SU-DHL-6 (cell line): ENCODE data around the gene TLN1.

Experiments used
- H2AFZ ChIP-seq: fragments of 200-600 bp; sonication (generic); 2 replicates; pipeline ENCODE4 v1.6.1; 2014; ENCODE audit warnings: low read depth, mild to moderate bottlenecking, moderate library complexity, mixed read lengths, antibody characterized with exemption, low read length; ENCODE audit not compliant: severe bottlenecking
- H3F3A ChIP-seq: fragments of 200-600 bp; shearing (Covaris generic); 2 replicates; pipeline ENCODE4 v1.6.0; 2016; ENCODE audit warnings: antibody characterized with exemption, mild to moderate bottlenecking; ENCODE audit not compliant: insufficient read depth
- H3K27ac ChIP-seq: fragments of 200-600 bp; sonication (generic); 2 replicates; pipeline ENCODE4 v1.5.1; 2016; ENCODE audit warnings: low read depth, mild to moderate bottlenecking, low read length, moderate library complexity, mixed read lengths
- H3K27me3 ChIP-seq: fragments of 200-600 bp; sonication (generic), shearing (Covaris generic); 2 replicates; pipeline ENCODE4 v1.6.0; 2014; ENCODE audit warnings: mild to moderate bottlenecking, low read length
- H3K36me3 ChIP-seq: fragments of 200-600 bp; sonication (generic); 2 replicates; pipeline ENCODE4 v1.6.1; 2014; ENCODE audit warnings: mild to moderate bottlenecking, low read length, mixed read lengths
- H3K4me2 ChIP-seq: fragments of 300-600, 200-600 bp; shearing (Covaris generic), sonication (generic); 2 replicates; pipeline ENCODE4 v1.6.0; 2014; ENCODE audit warnings: low read length, low read depth, mild to moderate bottlenecking; ENCODE audit not compliant: poor library complexity, severe bottlenecking
- H3K4me3 ChIP-seq: fragments of 200-600 bp; sonication (generic); 2 replicates; pipeline ENCODE4 v1.5.1; 2014; ENCODE audit warnings: antibody characterized with exemption, low read length, mild to moderate bottlenecking, mixed read lengths; ENCODE audit not compliant: insufficient read depth, poor library complexity, severe bottlenecking
- H3K79me2 ChIP-seq: fragments of 200-600 bp; sonication (generic); 2 replicates; pipeline ENCODE4 v1.6.1; 2014; ENCODE audit warnings: mild to moderate bottlenecking, low read length, moderate library complexity; ENCODE audit not compliant: insufficient read depth
- H3K9ac ChIP-seq: fragments of 200-600 bp; sonication (generic); 2 replicates; pipeline ENCODE4 v1.7.0; 2014; ENCODE audit warnings: mild to moderate bottlenecking, low read length
- H3K9me2 ChIP-seq: fragments of 200-600 bp; sonication (generic); replicated peaks from 2 replicates; pipeline ENCODE4 v1.6.1; 2014; ENCODE audit warnings: low read length; ENCODE audit not compliant: insufficient read depth
- H3K9me3 ChIP-seq: fragments of 200-600 bp; sonication (generic); 2 replicates; pipeline ENCODE4 v1.6.1; 2014; ENCODE audit warnings: low read length, mixed read lengths; ENCODE audit not compliant: insufficient read depth
- H4K20me1 ChIP-seq: fragments of 200-600 bp; sonication (generic); 2 replicates; pipeline ENCODE4 v1.6.1; 2014; ENCODE audit warnings: low read depth, mild to moderate bottlenecking, antibody characterized with exemption, low read length, moderate library complexity, mixed read lengths
- EZH2phosphoT487 ChIP-seq: fragments of 200-600 bp; sonication (generic), shearing (Covaris generic); conservative IDR thresholded peaks from 2 replicates; pipeline ENCODE4 v1.6.1; 2018; ENCODE audit warnings: mild to moderate bottlenecking, antibody characterized with exemption, low read length, moderate library complexity, mixed read lengths
- TF ChIP-seq, protein P1 (sequence below): fragments of 200-600 bp; sonication (generic); IDR thresholded peaks from one replicate; pipeline ENCODE4 v1.5.1; 2017; ENCODE audit warnings: antibody characterized with exemption, mild to moderate bottlenecking, low read length, moderate library complexity; ENCODE audit not compliant: insufficient read depth, poor library complexity, severe bottlenecking

The TLN1 gene

GRCh38 chr9:35714123-35714522 lies 17.9 kb downstream of the TLN1 start:
- H3K27ac ChIP-seq, result no peak overlapping the region
- no peak overlapping the region for H3K9ac ChIP-seq
- no peaks in the 10 kb centered on the region for H3K79me2 ChIP-seq
- H4K20me1 ChIP-seq, result no peaks in the 10 kb centered on the region
- H3K9me2 ChIP-seq, result no peaks in the 10 kb centered on the region
- no peaks in the 10 kb centered on the region for H3K9me3 ChIP-seq
- H3K4me3 ChIP-seq, result no peak overlapping the region
- no peaks in the 10 kb centered on the region for H3K27me3 ChIP-seq
- no peak for TF ChIP-seq EZH2phosphoT487
- TF ChIP-seq, protein P1, sequence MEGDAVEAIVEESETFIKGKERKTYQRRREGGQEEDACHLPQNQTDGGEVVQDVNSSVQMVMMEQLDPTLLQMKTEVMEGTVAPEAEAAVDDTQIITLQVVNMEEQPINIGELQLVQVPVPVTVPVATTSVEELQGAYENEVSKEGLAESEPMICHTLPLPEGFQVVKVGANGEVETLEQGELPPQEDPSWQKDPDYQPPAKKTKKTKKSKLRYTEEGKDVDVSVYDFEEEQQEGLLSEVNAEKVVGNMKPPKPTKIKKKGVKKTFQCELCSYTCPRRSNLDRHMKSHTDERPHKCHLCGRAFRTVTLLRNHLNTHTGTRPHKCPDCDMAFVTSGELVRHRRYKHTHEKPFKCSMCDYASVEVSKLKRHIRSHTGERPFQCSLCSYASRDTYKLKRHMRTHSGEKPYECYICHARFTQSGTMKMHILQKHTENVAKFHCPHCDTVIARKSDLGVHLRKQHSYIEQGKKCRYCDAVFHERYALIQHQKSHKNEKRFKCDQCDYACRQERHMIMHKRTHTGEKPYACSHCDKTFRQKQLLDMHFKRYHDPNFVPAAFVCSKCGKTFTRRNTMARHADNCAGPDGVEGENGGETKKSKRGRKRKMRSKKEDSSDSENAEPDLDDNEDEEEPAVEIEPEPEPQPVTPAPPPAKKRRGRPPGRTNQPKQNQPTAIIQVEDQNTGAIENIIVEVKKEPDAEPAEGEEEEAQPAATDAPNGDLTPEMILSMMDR, result no peak
- H2AFZ ChIP-seq, result no peak overlapping the region
- H3F3A ChIP-seq, result no peaks in the 10 kb centered on the region
- H3K4me2 ChIP-seq, result no peak overlapping the region
- peaks cover 13% of the 10 kb centered on the region; the same call in 1 of the 2 replicates for H3K36me3 ChIP-seq

- no peak overlapping the region for H3K9ac ChIP-seq
- no peak overlapping the region for H3K4me3 ChIP-seq
- no peaks in the 10 kb centered on the region for H3K27me3 ChIP-seq
- H3K27ac ChIP-seq, result no peak overlapping the region
- H3K36me3 ChIP-seq, result peaks cover 15% of the 10 kb centered on the region; the same call in 1 of the 2 replicates
- H3K9me3 ChIP-seq, result no peaks in the 10 kb centered on the region
- no peaks in the 10 kb centered on the region for H3F3A ChIP-seq
- no peaks in the 10 kb centered on the region for H3K79me2 ChIP-seq
- TF ChIP-seq, protein P1, result no peak
- no peak for TF ChIP-seq EZH2phosphoT487
- H3K4me2 ChIP-seq, result no peak overlapping the region
- no peaks in the 10 kb centered on the region for H4K20me1 ChIP-seq
- H3K9me2 ChIP-seq, result no peaks in the 10 kb centered on the region
- H2AFZ ChIP-seq, result no peak overlapping the region
These were observed 18.4 kb downstream of the TLN1 start for GRCh38 chr9:35713578-35713977.

DNA sequence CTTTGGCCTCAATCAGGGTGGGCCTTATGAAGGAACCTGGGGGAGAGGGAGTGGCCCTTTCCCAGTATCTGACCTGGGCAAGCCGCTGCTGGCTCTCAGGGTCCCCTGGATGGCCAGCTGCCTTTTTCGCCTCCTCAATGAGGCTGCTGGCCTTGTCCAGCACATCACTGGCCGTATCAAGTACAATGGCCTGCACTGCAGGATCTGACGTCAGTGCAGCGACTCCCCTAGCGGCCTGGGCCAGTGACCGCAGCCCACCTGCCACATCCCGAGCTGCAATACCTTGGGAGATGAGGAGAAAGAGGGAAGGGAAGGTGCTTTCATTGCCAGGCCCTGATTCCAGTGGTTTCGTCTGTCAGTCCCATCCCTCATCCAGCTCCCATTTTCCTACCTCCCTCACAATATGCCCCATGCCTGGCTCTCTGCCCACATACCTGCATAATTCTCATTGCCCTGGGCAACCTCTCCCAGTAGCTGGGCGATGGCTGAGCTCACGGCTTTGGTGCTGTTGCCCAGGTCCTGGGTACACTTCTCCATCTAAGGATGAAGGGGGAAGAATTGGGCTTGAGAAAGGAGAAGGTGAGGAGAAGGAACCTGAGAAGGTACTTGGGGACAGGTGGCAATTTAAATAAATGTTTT lies 19.1 kb downstream of the TLN1 start:
- Histone ChIP-seq H3K4me3 (no peak overlapping the region), H3K79me2 (no peaks in the 10 kb centered on the region), H3F3A (no peaks in the 10 kb centered on the region), H3K9me2 (no peaks in the 10 kb centered on the region), H2AFZ (no peak overlapping the region), H3K9me3 (no peaks in the 10 kb centered on the region), H4K20me1 (no peaks in the 10 kb centered on the region), H3K4me2 (no peak overlapping the region), H3K27me3 (no peaks in the 10 kb centered on the region), H3K36me3 (peaks cover 19% of the 10 kb centered on the region; the same call in 1 of the 2 replicates), H3K27ac (no peak overlapping the region), H3K9ac (no peak overlapping the region)
- TF ChIP-seq, protein P1, result no peak
- no peak for TF ChIP-seq EZH2phosphoT487
